Breast epithelium (tissue), 3 donors: ENCODE data around the gene PDZRN3.
A peak's percentile ranks its signal among the peaks of the same experiment; 100 is the strongest.

Experiments used
- POLR2AphosphoS5 ChIP-seq, 3 donors: sonication (generic); formaldehyde crosslinking; IDR thresholded peaks; one replicate each; pipeline ENCODE4 v1.6.1; 2017; ENCODE audit warnings: antibody characterized with exemption in 3 of 3
- TF ChIP-seq, protein P1 (sequence below), 3 donors: fragments of 450-650 bp; IDR thresholded peaks; one replicate each; pipeline ENCODE4 v1.5.1; 2016 to 2017; ENCODE audit warnings: antibody characterized with exemption in 3 of 3, mild to moderate bottlenecking in 3 of 3, moderate library complexity in 3 of 3

DNA sequence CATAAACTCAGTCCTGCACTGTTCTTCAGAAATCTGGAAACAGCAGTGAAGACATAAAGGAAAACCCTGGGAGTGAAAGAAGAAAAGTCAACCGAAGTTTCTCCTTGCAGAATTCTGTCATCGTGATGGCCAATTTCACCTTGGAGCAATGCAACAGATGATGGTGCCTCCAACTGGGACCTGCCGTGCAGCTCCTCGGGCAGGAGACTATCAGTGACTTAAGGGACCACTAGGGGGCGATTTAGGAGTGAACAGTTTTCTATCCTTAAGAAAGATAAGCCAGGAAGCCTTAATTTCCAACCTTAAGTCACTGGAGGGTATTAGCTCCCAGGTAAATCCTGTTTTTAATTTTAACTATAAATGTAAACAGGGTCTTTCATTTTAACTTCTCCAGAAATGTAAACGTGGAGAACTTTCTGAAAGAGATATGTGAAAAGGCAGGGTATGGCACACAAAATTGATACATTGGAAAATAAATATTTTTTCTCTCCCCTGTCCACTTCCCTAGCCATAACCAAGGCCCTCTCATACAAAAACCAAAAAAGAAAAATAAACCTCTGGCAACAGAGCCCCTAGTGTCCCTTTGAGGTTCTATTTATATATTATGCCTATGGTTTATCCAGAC, 116.3 kb downstream of the PDZRN3 start:
- no peak for TF ChIP-seq POLR2AphosphoS5 (IDR thresholded peaks at IDR 0.05)
- TF ChIP-seq, protein P1, sequence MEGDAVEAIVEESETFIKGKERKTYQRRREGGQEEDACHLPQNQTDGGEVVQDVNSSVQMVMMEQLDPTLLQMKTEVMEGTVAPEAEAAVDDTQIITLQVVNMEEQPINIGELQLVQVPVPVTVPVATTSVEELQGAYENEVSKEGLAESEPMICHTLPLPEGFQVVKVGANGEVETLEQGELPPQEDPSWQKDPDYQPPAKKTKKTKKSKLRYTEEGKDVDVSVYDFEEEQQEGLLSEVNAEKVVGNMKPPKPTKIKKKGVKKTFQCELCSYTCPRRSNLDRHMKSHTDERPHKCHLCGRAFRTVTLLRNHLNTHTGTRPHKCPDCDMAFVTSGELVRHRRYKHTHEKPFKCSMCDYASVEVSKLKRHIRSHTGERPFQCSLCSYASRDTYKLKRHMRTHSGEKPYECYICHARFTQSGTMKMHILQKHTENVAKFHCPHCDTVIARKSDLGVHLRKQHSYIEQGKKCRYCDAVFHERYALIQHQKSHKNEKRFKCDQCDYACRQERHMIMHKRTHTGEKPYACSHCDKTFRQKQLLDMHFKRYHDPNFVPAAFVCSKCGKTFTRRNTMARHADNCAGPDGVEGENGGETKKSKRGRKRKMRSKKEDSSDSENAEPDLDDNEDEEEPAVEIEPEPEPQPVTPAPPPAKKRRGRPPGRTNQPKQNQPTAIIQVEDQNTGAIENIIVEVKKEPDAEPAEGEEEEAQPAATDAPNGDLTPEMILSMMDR (IDR thresholded peaks at IDR 0.05), result peak; percentile 40 to 72 (median 71)
